ENCODE data around the gene SPRR1A. TPM values are rescaled to one million over a fixed set of nuclear protein-coding genes. Genes with fewer than 3 reads are reported as not detected.
"Not testable (repeated sequence)": the region's sequence is repeated elsewhere in the genome, so short reads cannot be mapped to it uniquely, and the experiment has no call there.

SPRR1A gene
- total RNA-seq, 1 donor from 2014 or later, result not detected

DNA sequence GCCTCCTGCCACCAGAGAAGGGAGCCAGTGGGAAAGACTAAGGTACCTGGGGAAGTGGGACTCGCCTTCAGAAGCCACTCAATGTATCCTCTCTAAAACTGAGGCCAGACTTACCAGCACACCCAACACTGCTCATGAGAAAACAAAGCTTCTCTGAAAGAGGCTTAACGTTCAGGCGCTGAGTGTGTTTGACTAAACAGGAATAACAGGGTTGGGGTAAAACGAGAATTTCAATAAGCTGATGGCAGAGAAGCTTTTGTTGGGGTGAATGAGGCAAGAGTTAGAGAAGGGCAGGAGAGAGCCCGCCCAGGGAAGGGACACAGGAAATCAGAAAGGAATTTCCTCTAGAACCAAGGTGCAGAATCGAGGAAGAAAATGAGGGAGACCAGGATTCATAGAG lies 15.9 kb downstream of the SPRR1A start:
- no peak for DNase-seq (ENCODE audit: low spot score)
- H3K36me3 Mint-ChIP-seq, result no peaks in the 10 kb centered on the region
- peaks cover 30% of the 10 kb centered on the region for H3K9me3 ChIP-seq (ENCODE audit: low read depth)
- H2AFZ ChIP-seq (replicated peaks), result no peak overlapping the region
- no peaks in the 10 kb centered on the region for H3K4me1 Mint-ChIP-seq
- no peak overlapping the region for H3K4me3 ChIP-seq
- no peak overlapping the region for H3K27ac Mint-ChIP-seq
- H3K4me1 ChIP-seq, result no peaks in the 10 kb centered on the region
- no peaks in the 10 kb centered on the region for H3K79me2 ChIP-seq (ENCODE audit: low read depth)
- TF ChIP-seq EZH2 (IDR thresholded peaks at IDR 0.05) (no peak), EZH2phosphoT487 (IDR thresholded peaks at IDR 0.05) (no peak)
- TF ChIP-seq, protein P1, sequence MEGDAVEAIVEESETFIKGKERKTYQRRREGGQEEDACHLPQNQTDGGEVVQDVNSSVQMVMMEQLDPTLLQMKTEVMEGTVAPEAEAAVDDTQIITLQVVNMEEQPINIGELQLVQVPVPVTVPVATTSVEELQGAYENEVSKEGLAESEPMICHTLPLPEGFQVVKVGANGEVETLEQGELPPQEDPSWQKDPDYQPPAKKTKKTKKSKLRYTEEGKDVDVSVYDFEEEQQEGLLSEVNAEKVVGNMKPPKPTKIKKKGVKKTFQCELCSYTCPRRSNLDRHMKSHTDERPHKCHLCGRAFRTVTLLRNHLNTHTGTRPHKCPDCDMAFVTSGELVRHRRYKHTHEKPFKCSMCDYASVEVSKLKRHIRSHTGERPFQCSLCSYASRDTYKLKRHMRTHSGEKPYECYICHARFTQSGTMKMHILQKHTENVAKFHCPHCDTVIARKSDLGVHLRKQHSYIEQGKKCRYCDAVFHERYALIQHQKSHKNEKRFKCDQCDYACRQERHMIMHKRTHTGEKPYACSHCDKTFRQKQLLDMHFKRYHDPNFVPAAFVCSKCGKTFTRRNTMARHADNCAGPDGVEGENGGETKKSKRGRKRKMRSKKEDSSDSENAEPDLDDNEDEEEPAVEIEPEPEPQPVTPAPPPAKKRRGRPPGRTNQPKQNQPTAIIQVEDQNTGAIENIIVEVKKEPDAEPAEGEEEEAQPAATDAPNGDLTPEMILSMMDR (IDR thresholded peaks at IDR 0.05), result no peak
- H3F3A ChIP-seq (ENCODE audit: low read depth), result no peaks in the 10 kb centered on the region
- no peaks in the 10 kb centered on the region for H3K27me3 Mint-ChIP-seq (ENCODE audit: insufficient read depth, low read depth)
- H3K4me3 Mint-ChIP-seq, result no peak overlapping the region
- H4K20me1 ChIP-seq (ENCODE audit: low read depth), result no peaks in the 10 kb centered on the region
- H3K36me3 ChIP-seq, result no peaks in the 10 kb centered on the region
- H3K9ac ChIP-seq, result no peak overlapping the region
- H3K27me3 ChIP-seq, result no peaks in the 10 kb centered on the region
- no peak overlapping the region for H3K27ac ChIP-seq
- H3K4me2 ChIP-seq, result no peak overlapping the region
- H3K9me3 Mint-ChIP-seq, result peaks cover 3% of the 10 kb centered on the region

DNA sequence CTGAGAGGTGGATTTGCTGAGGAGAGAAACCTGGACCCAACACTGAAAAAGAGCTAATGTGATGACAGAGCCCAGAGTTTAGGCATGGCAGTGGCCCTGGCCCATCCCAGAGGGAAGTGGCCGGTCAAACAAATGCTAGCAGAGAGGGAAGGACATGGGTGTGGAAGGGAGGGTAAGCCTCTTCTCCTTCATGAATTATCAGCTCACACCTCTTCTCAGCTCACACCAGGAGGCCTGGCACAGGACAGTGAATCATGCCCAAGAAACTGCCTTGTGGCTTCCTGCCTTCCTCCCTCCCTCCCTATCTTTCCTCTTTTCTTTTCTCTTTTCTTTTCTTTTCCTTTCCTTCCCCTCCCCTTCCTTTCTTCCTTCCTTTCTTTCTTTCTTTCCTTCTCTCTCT lies 16.4 kb downstream of the SPRR1A start:
- H3K27me3 ChIP-seq, result no peaks in the 10 kb centered on the region
- H3K36me3 ChIP-seq, result no peaks in the 10 kb centered on the region
- Mint-ChIP-seq H3K27ac (no peak overlapping the region), H3K36me3 (no peaks in the 10 kb centered on the region), H3K4me1 (no peaks in the 10 kb centered on the region), H3K27me3 (ENCODE audit: insufficient read depth, low read depth) (no peaks in the 10 kb centered on the region), H3K4me3 (no peak overlapping the region), H3K9me3 (peaks cover 3% of the 10 kb centered on the region)
- no peak for DNase-seq (ENCODE audit: low spot score)
- H3F3A ChIP-seq (ENCODE audit: low read depth), result no peaks in the 10 kb centered on the region
- no peak overlapping the region for H3K27ac ChIP-seq
- H3K79me2 ChIP-seq (ENCODE audit: low read depth), result no peaks in the 10 kb centered on the region
- H3K9ac ChIP-seq, result no peak overlapping the region
- H3K4me1 ChIP-seq, result no peaks in the 10 kb centered on the region
- H3K4me2 ChIP-seq, result no peak overlapping the region
- H4K20me1 ChIP-seq (ENCODE audit: low read depth), result no peaks in the 10 kb centered on the region
- peaks cover 25% of the 10 kb centered on the region for H3K9me3 ChIP-seq (ENCODE audit: low read depth)
- no peak for TF ChIP-seq EZH2 (IDR thresholded peaks at IDR 0.05)
- TF ChIP-seq, protein P1 (IDR thresholded peaks at IDR 0.05), result no peak
- TF ChIP-seq EZH2phosphoT487 (IDR thresholded peaks at IDR 0.05), result no peak
- no peak overlapping the region for H3K4me3 ChIP-seq
- H2AFZ ChIP-seq (replicated peaks), result no peak overlapping the region

DNA sequence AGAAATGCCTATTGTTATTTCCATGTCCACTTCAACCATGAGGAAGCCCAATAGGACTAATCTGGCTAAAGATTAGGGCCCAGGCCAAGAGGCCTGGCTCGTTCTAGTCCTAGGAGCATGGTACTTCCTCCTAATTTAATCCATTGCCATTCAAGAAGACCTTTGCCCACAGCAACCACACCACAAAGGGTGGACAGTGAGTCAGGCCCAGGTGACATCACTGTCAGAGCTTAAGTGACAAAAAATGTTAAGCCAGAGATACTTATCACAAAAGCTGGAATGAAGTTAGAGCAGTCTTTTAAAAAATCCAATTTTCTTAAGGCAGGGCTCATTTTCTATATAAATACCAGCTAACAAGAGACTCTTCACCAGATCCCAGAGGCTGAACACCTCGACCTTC lies 17.5 kb downstream of the SPRR1A start, which contains the start of gene SPRR3:
TSS of gene SPRR3 (plus strand) at position 368 of the 400 bp plus-strand sequence. CDS start 1,272 bp downstream, outside the sequence.
- H3K4me3 Mint-ChIP-seq, result no peak within 1 kb of the TSS
- Histone ChIP-seq H3K4me1 (no peaks in the 10 kb centered on the region), H3K79me2 (ENCODE audit: low read depth) (no peaks in the 10 kb centered on the region), H4K20me1 (ENCODE audit: low read depth) (no peaks in the 10 kb centered on the region), H2AFZ (replicated peaks) (no peak within 1 kb of the TSS), H3F3A (ENCODE audit: low read depth) (no peaks in the 10 kb centered on the region), H3K27ac (no peak within 1 kb of the TSS), H3K9me3 (ENCODE audit: low read depth) (peaks cover 20% of the 10 kb centered on the region), H3K4me3 (no peak within 1 kb of the TSS), H3K9ac (no peak within 1 kb of the TSS), H3K4me2 (no peak within 1 kb of the TSS), H3K36me3 (no peaks in the 10 kb centered on the region), H3K27me3 (no peaks in the 10 kb centered on the region)
- no peaks in the 10 kb centered on the region for H3K36me3 Mint-ChIP-seq
- H3K4me1 Mint-ChIP-seq, result no peaks in the 10 kb centered on the region
- no peaks in the 10 kb centered on the region for H3K9me3 Mint-ChIP-seq
- H3K27me3 Mint-ChIP-seq (ENCODE audit: insufficient read depth, low read depth), result no peaks in the 10 kb centered on the region
- no peak for TF ChIP-seq EZH2 (IDR thresholded peaks at IDR 0.05)
- TF ChIP-seq, protein P1 (IDR thresholded peaks at IDR 0.05), result no peak
- no peak for TF ChIP-seq EZH2phosphoT487 (IDR thresholded peaks at IDR 0.05)
- no peak for DNase-seq (ENCODE audit: low spot score)
- no peak within 1 kb of the TSS for H3K27ac Mint-ChIP-seq

DNA sequence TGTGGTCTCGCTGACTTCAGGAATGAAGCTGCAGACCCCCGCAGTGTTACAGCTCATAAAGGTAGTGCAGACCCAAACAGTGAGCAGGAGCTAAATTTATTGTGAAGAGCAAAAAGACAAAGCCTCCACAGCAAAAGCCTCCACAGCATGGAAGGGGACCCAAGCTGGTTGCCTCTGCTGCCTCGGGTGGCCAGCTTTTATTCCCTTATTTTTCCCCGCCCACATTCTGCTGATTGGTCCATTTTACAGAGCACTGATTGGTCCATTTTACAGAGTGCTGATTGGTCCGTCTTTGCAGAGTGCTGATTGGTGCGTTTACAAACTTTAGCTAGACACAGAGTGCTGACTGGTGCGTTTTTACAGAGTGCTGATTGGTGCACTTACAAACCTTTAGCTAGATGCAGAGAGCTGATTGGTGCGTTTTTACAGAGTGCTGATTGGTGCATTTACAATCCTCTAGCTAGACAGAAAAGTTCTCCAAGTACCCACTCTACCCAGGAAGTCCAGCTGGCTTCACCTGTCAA lies 27.4 kb downstream of the SPRR1A start:
- not testable (repeated sequence) for H3K27ac Mint-ChIP-seq; H3K4me1 Mint-ChIP-seq; DNase-seq (ENCODE audit: low spot score); H3K9ac ChIP-seq; H3F3A ChIP-seq (ENCODE audit: low read depth); H3K4me2 ChIP-seq; H3K36me3 ChIP-seq; H3K9me3 Mint-ChIP-seq; H3K79me2 ChIP-seq (ENCODE audit: low read depth); H3K27me3 Mint-ChIP-seq (ENCODE audit: insufficient read depth, low read depth); H3K27me3 ChIP-seq; H4K20me1 ChIP-seq (ENCODE audit: low read depth); H3K4me3 ChIP-seq; H3K27ac ChIP-seq; H3K4me1 ChIP-seq; H3K4me3 Mint-ChIP-seq; H2AFZ ChIP-seq (replicated peaks); H3K36me3 Mint-ChIP-seq; H3K9me3 ChIP-seq (ENCODE audit: low read depth)

DNA sequence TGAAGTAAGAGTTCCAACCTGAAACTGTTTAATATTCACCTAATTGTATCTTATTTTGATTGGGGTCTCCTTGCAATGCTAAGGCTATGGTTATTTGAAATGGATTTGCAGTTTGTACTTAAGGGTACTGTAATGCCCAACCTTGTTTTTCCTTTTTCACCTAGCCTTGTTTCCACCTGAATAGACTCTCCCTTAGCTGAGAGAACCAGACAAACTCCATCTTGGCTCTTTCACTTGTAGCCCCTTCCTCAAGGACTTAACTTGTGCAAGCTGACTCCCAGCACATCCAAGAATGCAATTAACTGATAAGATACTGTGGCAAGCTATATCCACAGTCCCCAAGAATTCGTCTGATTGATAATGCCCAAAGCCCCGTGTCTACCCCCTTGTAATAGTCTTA lies 37.9 kb downstream of the SPRR1A start:
- H3K27ac ChIP-seq; H4K20me1 ChIP-seq (ENCODE audit: low read depth); H3K27ac Mint-ChIP-seq; H3K4me3 ChIP-seq; H3K4me2 ChIP-seq; H3K27me3 Mint-ChIP-seq (ENCODE audit: insufficient read depth, low read depth); H3K9ac ChIP-seq; H3K4me1 ChIP-seq; H3K36me3 ChIP-seq; H3K36me3 Mint-ChIP-seq; H2AFZ ChIP-seq (replicated peaks); H3K79me2 ChIP-seq (ENCODE audit: low read depth); H3K27me3 ChIP-seq; H3K9me3 ChIP-seq (ENCODE audit: low read depth); H3K9me3 Mint-ChIP-seq; DNase-seq (ENCODE audit: low spot score); H3K4me3 Mint-ChIP-seq; H3F3A ChIP-seq (ENCODE audit: low read depth); H3K4me1 Mint-ChIP-seq: not testable (repeated sequence)

DNA sequence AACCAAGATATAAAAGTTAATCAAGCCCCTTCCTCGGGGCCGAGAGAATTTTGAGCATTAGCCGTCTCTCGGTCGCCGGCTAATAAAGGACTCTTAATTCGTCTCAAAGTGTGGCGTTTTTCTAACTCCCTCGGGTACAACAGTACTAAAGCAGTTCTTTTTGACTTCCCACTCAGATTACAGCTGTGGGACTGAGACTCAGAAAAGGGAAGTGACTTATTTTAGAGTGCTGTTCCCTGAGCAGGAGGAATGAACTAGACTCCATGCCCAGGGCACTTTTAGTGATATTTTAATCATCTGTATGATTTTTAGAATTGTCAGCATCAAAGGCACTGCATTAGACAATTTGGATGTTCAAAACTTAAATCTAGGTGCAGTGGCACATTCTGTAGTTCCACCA lies 38.5 kb downstream of the SPRR1A start:
- H3K36me3 Mint-ChIP-seq; H3K4me1 ChIP-seq; H3K27me3 Mint-ChIP-seq (ENCODE audit: insufficient read depth, low read depth); H3K27ac Mint-ChIP-seq; H3F3A ChIP-seq (ENCODE audit: low read depth); H2AFZ ChIP-seq (replicated peaks); H3K27me3 ChIP-seq; H3K9ac ChIP-seq; H3K36me3 ChIP-seq; DNase-seq (ENCODE audit: low spot score); H3K9me3 ChIP-seq (ENCODE audit: low read depth); H3K4me1 Mint-ChIP-seq; H3K4me2 ChIP-seq; H4K20me1 ChIP-seq (ENCODE audit: low read depth); H3K4me3 ChIP-seq; H3K79me2 ChIP-seq (ENCODE audit: low read depth); H3K4me3 Mint-ChIP-seq; H3K27ac ChIP-seq; H3K9me3 Mint-ChIP-seq: not testable (repeated sequence)

Measured in neural progenitor cell (in vitro differentiated cells).